ENCODE measurements around the gene ACSS2. TPM values are rescaled to one million over a fixed set of nuclear protein-coding genes. Genes with fewer than 3 reads are reported as not detected.

ACSS2 gene
- total RNA-seq, 1 donor from 2014 or later = 25.0 TPM

- Histone ChIP-seq H3F3A (ENCODE audit: low read depth) (no peaks in the 10 kb centered on the region), H2AFZ (replicated peaks) (no peak overlapping the region), H4K20me1 (ENCODE audit: low read depth) (no peaks in the 10 kb centered on the region), H3K36me3 (no peaks in the 10 kb centered on the region), H3K9me3 (ENCODE audit: low read depth) (no peaks in the 10 kb centered on the region), H3K4me3 (no peak overlapping the region), H3K27me3 (no peaks in the 10 kb centered on the region), H3K9ac (no peak overlapping the region), H3K79me2 (ENCODE audit: low read depth) (no peaks in the 10 kb centered on the region), H3K27ac (no peak overlapping the region), H3K4me2 (no peak overlapping the region), H3K4me1 (no peaks in the 10 kb centered on the region)
- H3K27ac Mint-ChIP-seq = no peak overlapping the region
- H3K4me3 Mint-ChIP-seq = no peak overlapping the region
- TF ChIP-seq EZH2phosphoT487 (IDR thresholded peaks at IDR 0.05) (no peak), CTCF (IDR thresholded peaks at IDR 0.05) (no peak), EZH2 (IDR thresholded peaks at IDR 0.05) (no peak)
- no peaks in the 10 kb centered on the region for H3K4me1 Mint-ChIP-seq
- H3K36me3 Mint-ChIP-seq = peaks cover 31% of the 10 kb centered on the region
- no peak for DNase-seq (ENCODE audit: low spot score)
- H3K27me3 Mint-ChIP-seq (ENCODE audit: insufficient read depth, low read depth) = no peaks in the 10 kb centered on the region
- H3K9me3 Mint-ChIP-seq = no peaks in the 10 kb centered on the region
These were observed 46.4 kb downstream of the ACSS2 start for GRCh38 chr20:34922654-34923381.

GRCh38 chr20:34923414-34923813 lies 47.0 kb downstream of the ACSS2 start:
- H3K9me3 ChIP-seq (ENCODE audit: low read depth) = no peaks in the 10 kb centered on the region
- H3K27ac ChIP-seq = no peak overlapping the region

GRCh38 chr20:34925341-34925740 lies 48.9 kb downstream of the ACSS2 start:
- H3K4me3 Mint-ChIP-seq = no peak overlapping the region
- no peaks in the 10 kb centered on the region for H3F3A ChIP-seq (ENCODE audit: low read depth)
- no peaks in the 10 kb centered on the region for H3K79me2 ChIP-seq (ENCODE audit: low read depth)
- no peaks in the 10 kb centered on the region for H3K4me1 ChIP-seq
- H3K9me3 ChIP-seq (ENCODE audit: low read depth) = no peaks in the 10 kb centered on the region
- no peaks in the 10 kb centered on the region for H3K27me3 Mint-ChIP-seq (ENCODE audit: insufficient read depth, low read depth)
- no peaks in the 10 kb centered on the region for H3K9me3 Mint-ChIP-seq
- H3K36me3 ChIP-seq = no peaks in the 10 kb centered on the region
- H3K27me3 ChIP-seq = no peaks in the 10 kb centered on the region
- no peak overlapping the region for H2AFZ ChIP-seq (replicated peaks)
- H3K4me1 Mint-ChIP-seq = no peaks in the 10 kb centered on the region
- H3K4me3 ChIP-seq = no peak overlapping the region
- H3K27ac ChIP-seq = no peak overlapping the region
- no peak overlapping the region for H3K27ac Mint-ChIP-seq
- no peak overlapping the region for H3K9ac ChIP-seq
- peaks cover 33% of the 10 kb centered on the region for H3K36me3 Mint-ChIP-seq
- DNase-seq (ENCODE audit: low spot score) = no peak
- no peak overlapping the region for H3K4me2 ChIP-seq
- TF ChIP-seq EZH2 (IDR thresholded peaks at IDR 0.05) (no peak), CTCF (IDR thresholded peaks at IDR 0.05) (no peak), EZH2phosphoT487 (IDR thresholded peaks at IDR 0.05) (no peak)
- no peaks in the 10 kb centered on the region for H4K20me1 ChIP-seq (ENCODE audit: low read depth)

More at GRCh38 chr20:34923414-34923813, 47.0 kb downstream of the ACSS2 start:
- no peak overlapping the region for H3K4me3 Mint-ChIP-seq
- H3K4me1 ChIP-seq = no peaks in the 10 kb centered on the region
- no peaks in the 10 kb centered on the region for H3K36me3 ChIP-seq
- H3K27me3 Mint-ChIP-seq (ENCODE audit: insufficient read depth, low read depth) = no peaks in the 10 kb centered on the region
- no peak overlapping the region for H3K4me3 ChIP-seq
- no peaks in the 10 kb centered on the region for H3K9me3 Mint-ChIP-seq
- H3K4me1 Mint-ChIP-seq = no peaks in the 10 kb centered on the region
- no peak overlapping the region for H3K27ac Mint-ChIP-seq
- H2AFZ ChIP-seq (replicated peaks) = no peak overlapping the region
- H3K9ac ChIP-seq = no peak overlapping the region
- no peaks in the 10 kb centered on the region for H3F3A ChIP-seq (ENCODE audit: low read depth)
- H3K36me3 Mint-ChIP-seq = peaks cover 32% of the 10 kb centered on the region
- H4K20me1 ChIP-seq (ENCODE audit: low read depth) = no peaks in the 10 kb centered on the region
- H3K79me2 ChIP-seq (ENCODE audit: low read depth) = no peaks in the 10 kb centered on the region
- DNase-seq (ENCODE audit: low spot score) = no peak
- no peaks in the 10 kb centered on the region for H3K27me3 ChIP-seq
- TF ChIP-seq EZH2 (IDR thresholded peaks at IDR 0.05) (no peak), CTCF (IDR thresholded peaks at IDR 0.05) (no peak), EZH2phosphoT487 (IDR thresholded peaks at IDR 0.05) (no peak)
- no peak overlapping the region for H3K4me2 ChIP-seq
